GM19452 (cell line): ENCODE measurements around the gene PCDHGA6.
"Not testable (repeated sequence)": the region's sequence is repeated elsewhere in the genome, so short reads cannot be mapped to it uniquely, and the experiment has no call there.

Experiments
- ATAC-seq: cut with Tn5 transposase; IDR thresholded peaks from one replicate; pipeline ENCODE4 v1.9.1; 2021; ENCODE audit not compliant: unreplicated experiment

PCDHGA6 gene

GRCh38 chr5:141373673-141374317 is at the start of gene PCDHGA6:
Gene PCDHGA6, plus strand, starts transcription at chr5:141373891. Its CDS starts 193 bp downstream, at chr5:141374084.
- ATAC-seq: no peak

- ATAC-seq: peak; percentile 57
Measured at GRCh38 chr5:141326088-141326854, 47.4 kb upstream of the PCDHGA6 start.

GRCh38 chr5:141328231-141328630 is 45.5 kb upstream of the PCDHGA6 start:
- ATAC-seq: no peak

- no peak for ATAC-seq
Measured at GRCh38 chr5:141330299-141331080, 43.2 kb upstream of the PCDHGA6 start, which contains the start of gene PCDHGA1. Gene PCDHGA1, plus strand, starts transcription at chr5:141330514.

GRCh38 chr5:141332571-141332970 is 41.1 kb upstream of the PCDHGA6 start:
- ATAC-seq: not testable (repeated sequence)

GRCh38 chr5:141338538-141339306 is 35.0 kb upstream of the PCDHGA6 start, which contains the start of gene PCDHGA2:
Gene PCDHGA2, plus strand, starts transcription at chr5:141338760.
- ATAC-seq: no peak

- not testable (repeated sequence) for ATAC-seq
Measured at GRCh38 chr5:141340781-141341354, 32.8 kb upstream of the PCDHGA6 start.

- ATAC-seq: no peak
Measured at GRCh38 chr5:141342773-141343172, 30.9 kb upstream of the PCDHGA6 start.

- no peak for ATAC-seq
Measured at GRCh38 chr5:141343242-141343952, 30.3 kb upstream of the PCDHGA6 start, which contains the start of gene PCDHGA3. Gene PCDHGA3, plus strand, starts transcription at chr5:141343829. Its CDS starts 205 bp downstream, at chr5:141344034.

- ATAC-seq: no peak
Measured at GRCh38 chr5:141343953-141344463, 29.7 kb upstream of the PCDHGA6 start.

GRCh38 chr5:141345327-141345726 is 28.4 kb upstream of the PCDHGA6 start:
- no peak for ATAC-seq

- not testable (repeated sequence) for ATAC-seq
Measured at GRCh38 chr5:141346017-141346416, 27.7 kb upstream of the PCDHGA6 start.

GRCh38 chr5:141349917-141350619 is 23.6 kb upstream of the PCDHGA6 start, which contains the start of gene PCDHGB1:
Gene PCDHGB1, plus strand, starts transcription at chr5:141350099. Its CDS starts 162 bp downstream, at chr5:141350261.
- no peak for ATAC-seq

- no peak for ATAC-seq
Measured at GRCh38 chr5:141351591-141351990, 22.1 kb upstream of the PCDHGA6 start.

GRCh38 chr5:141354900-141355469 is 18.7 kb upstream of the PCDHGA6 start, which contains the start of gene PCDHGA4:
Gene PCDHGA4, plus strand, starts transcription at chr5:141355021. Its CDS starts 87 bp downstream, at chr5:141355108.
- ATAC-seq: no peak

- ATAC-seq: no peak
Measured at GRCh38 chr5:141355641-141356040, 18.1 kb upstream of the PCDHGA6 start.

- no peak for ATAC-seq
Measured at GRCh38 chr5:141356133-141356532, 17.6 kb upstream of the PCDHGA6 start.

- no peak for ATAC-seq
Measured at GRCh38 chr5:141356950-141357349, 16.7 kb upstream of the PCDHGA6 start.
